HCT116 (cell line): ENCODE measurements around the gene C11orf42. TPM values are rescaled to one million over a fixed set of nuclear protein-coding genes. Genes with fewer than 3 reads are reported as not detected.

Experiments
- ATAC-seq: fragments of 200-7000 bp; cut with Tn5 transposase; 2 replicates; pipeline ENCODE4 v1.9.1; 2020; ENCODE audit warnings: mild to moderate bottlenecking, moderate library complexity
- Bru-seq: library from RNA; stranded (reverse); fragments of 400-500 nt; gene quantifications from one replicate; lab custom pipeline; 2021; lab: Mats Ljungman, UMichigan
- BruChase-seq, 2 experiments: library from RNA; stranded (reverse); fragments of 400-500 nt; gene quantifications; one replicate each; lab custom pipeline; 2021; lab: Mats Ljungman, UMichigan
- BruUV-seq: library from RNA; stranded (reverse); fragments of 400-500 nt; replicated peaks from 2 replicates; lab custom pipeline; 2021; lab: Mats Ljungman, UMichigan
- CTCF ChIA-PET: fragments of 300-600 bp; sonication (Branson Sonifier 250); formaldehyde crosslinking; loops from one replicate; lab custom pipeline; 2021; ENCODE audit warnings: antibody characterized with exemption; lab: Charles Lee
- POLR2A ChIA-PET: fragments of 300-600, 350-600 bp; sonication (Branson Sonifier 250); formaldehyde crosslinking; loops from one replicate; lab custom pipeline; 2021; ENCODE audit warnings: antibody characterized with exemption; lab: Charles Lee
- RAD21 ChIA-PET, 2 experiments: fragments of 300-600 bp; sonication (Branson Sonifier 250); formaldehyde crosslinking; loops; one replicate each; lab custom pipeline; 2023; ENCODE audit warnings: low total read pairs in 2 of 2; ENCODE audit not compliant: uncharacterized antibody in 2 of 2, unreplicated experiment in 2 of 2, low non-redundant PET in 1 of 2; lab: Charles Lee
- DNase-seq: peaks from one replicate; pipeline ENCODE4 v3.0.0-alpha.2; 2010; ENCODE audit warnings: low read depth, low spot score
- H2AFZ ChIP-seq: fragments of 200-600 bp; shearing (Covaris generic), sonication (generic); 2 replicates; pipeline ENCODE4 v1.6.1; 2017; ENCODE audit warnings: low read depth, mixed run types, mixed read lengths, antibody characterized with exemption, low read length; ENCODE audit not compliant: poor library complexity, severe bottlenecking
- H3K27ac ChIP-seq: 2 replicates; pipeline ENCODE4 v1.5.1; 2012; ENCODE audit warnings: low read depth, low read length
- H3K27me3 ChIP-seq: fragments of 200-600 bp; sonication (generic); 2 replicates; pipeline ENCODE4 v1.6.1; 2016; ENCODE audit warnings: mixed run types, low read length, mixed read lengths; ENCODE audit not compliant: insufficient read depth
- H3K36me3 ChIP-seq, 2 experiments: fragments of 200-500 bp in 1 of 2; fragments of 200-600 bp in 1 of 2; sonication (Bioruptor generic) in 1 of 2; sonication (generic) in 1 of 2; 2 replicates each; pipeline versions ENCODE4 v1.5.1 to v1.6.1; 2014 to 2016; ENCODE audit warnings: low read length in 2 of 2, inconsistent platforms in 1 of 2, mixed read lengths in 1 of 2, mixed run types in 1 of 2; ENCODE audit not compliant: insufficient read depth in 2 of 2, control insufficient read depth in 1 of 2
- H3K4me1 ChIP-seq, 2 experiments: fragments of 200-600 bp in 1 of 2; sonication (generic) in 1 of 2; 2 replicates each; pipeline versions ENCODE4 v1.5.1 to v1.6.1; 2012 to 2017; ENCODE audit warnings: low read length in 2 of 2, inconsistent platforms in 1 of 2, mild to moderate bottlenecking in 1 of 2, mixed read lengths in 1 of 2, mixed run types in 1 of 2, moderate library complexity in 1 of 2; ENCODE audit not compliant: insufficient read depth in 2 of 2, control insufficient read depth in 1 of 2
- H3K4me2 ChIP-seq: fragments of 200-600 bp; sonication (generic); 2 replicates; pipeline ENCODE4 v1.6.1; 2017; ENCODE audit warnings: mixed run types, low read length, mixed read lengths
- H3K4me3 ChIP-seq, 2 experiments: fragments of 200-600 bp in 1 of 2; sonication (generic) in 1 of 2; replicated peaks in 1 of 2; 2 replicates each; pipeline ENCODE4 v1.5.1; 2011 to 2016; ENCODE audit warnings: low read length in 2 of 2, control low read depth in 1 of 2, low read depth in 1 of 2, mild to moderate bottlenecking in 1 of 2, mixed read lengths in 1 of 2, mixed run types in 1 of 2
- H3K79me2 ChIP-seq: fragments of 200-600 bp; sonication (generic); 2 replicates; pipeline ENCODE4 v1.6.1; 2017; ENCODE audit warnings: mild to moderate bottlenecking, mixed run types, low read length, moderate library complexity, mixed read lengths; ENCODE audit not compliant: insufficient read depth
- H3K9ac ChIP-seq: fragments of 200-600 bp; sonication (generic); 2 replicates; pipeline ENCODE4 v1.6.1; 2016; ENCODE audit warnings: low read length, mixed read lengths
- H3K9me2 ChIP-seq: fragments of 200-600 bp; sonication (generic), shearing (Covaris generic); 2 replicates; pipeline ENCODE4 v1.6.1; 2017; ENCODE audit warnings: mixed run types, mild to moderate bottlenecking, moderate library complexity; ENCODE audit not compliant: insufficient read depth
- H3K9me3 ChIP-seq, 2 experiments: fragments of 200-500 bp in 1 of 2; fragments of 200-600 bp in 1 of 2; sonication (Bioruptor generic) in 1 of 2; sonication (generic) in 1 of 2; 2 replicates each; pipeline ENCODE4 v1.6.1; 2014 to 2017; ENCODE audit warnings: low read length in 2 of 2, mixed read lengths in 2 of 2, inconsistent platforms in 1 of 2, low read depth in 1 of 2, mild to moderate bottlenecking in 1 of 2, mixed run types in 1 of 2, moderate library complexity in 1 of 2; ENCODE audit not compliant: control insufficient read depth in 1 of 2, insufficient read depth in 1 of 2
- H4K20me1 ChIP-seq: fragments of 200-600 bp; sonication (generic), shearing (Covaris generic); 2 replicates; pipeline ENCODE4 v1.6.1; 2017; ENCODE audit warnings: mixed run types, mild to moderate bottlenecking, moderate library complexity; ENCODE audit not compliant: insufficient read depth
- CEBPB ChIP-seq: IDR thresholded peaks from 2 replicates; pipeline ENCODE4 v1.6.1; 2012; ENCODE audit warnings: low read depth
- CTCF ChIP-seq, 3 experiments: fragments of 200-600 bp in 1 of 3; sonication (generic) in 1 of 3; IDR thresholded peaks in 2 of 3; conservative IDR thresholded peaks in 1 of 3; 2 replicates each; pipeline ENCODE4 v1.5.1; 2012 to 2017; ENCODE audit warnings: low read depth in 2 of 3, low read length in 2 of 3, antibody characterized with exemption in 1 of 3, borderline replicate concordance in 1 of 3, control low read depth in 1 of 3, mild to moderate bottlenecking in 1 of 3, mixed read lengths in 1 of 3, mixed run types in 1 of 3, moderate library complexity in 1 of 3; ENCODE audit not compliant: insufficient read depth in 1 of 3
- FOSL1 ChIP-seq: IDR thresholded peaks from 2 replicates; pipeline ENCODE4 v1.6.1; 2012; ENCODE audit warnings: low read depth
- RAD21 ChIP-seq: IDR thresholded peaks from 2 replicates; pipeline ENCODE4 v1.6.1; 2012; ENCODE audit warnings: low read depth, mild to moderate bottlenecking
- SIN3A ChIP-seq: IDR thresholded peaks from 2 replicates; pipeline ENCODE4 v1.6.1; 2012; ENCODE audit warnings: low read depth
- TCF7L2 ChIP-seq: IDR thresholded peaks from 2 replicates; pipeline ENCODE4 v1.7.0; 2011; ENCODE audit warnings: borderline replicate concordance, inconsistent platforms; ENCODE audit not compliant: insufficient read depth, insufficient read length; ENCODE audit errors: extremely low read depth
- intact Hi-C: fragments of 100-400 bp; cut with micrococcal nuclease; formaldehyde crosslinking; loops from 2 replicates; pipeline ENCODE4 v1.10.0; 2022
- long read RNA-seq: library from polyadenylated mRNA; unstranded; transcript quantifications from one replicate; pipeline ENCODE4 v2.0.0, GENCODE V29; 2021; ENCODE audit not compliant: unreplicated experiment
- polyA plus RNA-seq: library from polyadenylated mRNA; unstranded; fragments of >200 nt; gene quantifications from 2 replicates; pipeline ENCODE4 v1.2.1, GENCODE V29; 2012; ENCODE audit warnings: missing spikeins
- total RNA-seq: library from RNA; stranded (reverse); gene quantifications from one replicate; pipeline ENCODE4 v1.2.1, GENCODE V29; 2021; ENCODE audit not compliant: unreplicated experiment

Gene C11orf42, protein sequence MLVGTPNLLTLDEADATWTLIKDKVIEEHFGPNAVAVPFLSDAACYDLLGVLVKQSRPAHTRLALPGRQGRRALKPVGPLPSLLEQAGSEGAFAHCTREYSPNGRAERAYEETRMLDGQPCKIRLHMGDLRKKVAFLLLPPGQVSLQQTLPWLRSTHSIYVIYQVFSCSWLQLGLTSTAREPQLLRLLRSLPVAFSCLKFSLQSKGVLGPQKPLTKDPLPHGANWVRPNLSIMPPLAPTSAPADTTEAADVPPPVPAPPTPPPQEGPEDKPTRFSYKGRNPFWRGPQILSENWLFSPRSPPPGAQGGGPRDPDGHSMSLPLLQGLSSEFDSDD
- not detected for total RNA-seq
- 0.10 and 0.25 TPM in 2 replicates for polyA plus RNA-seq
- Bru-seq, nascent RNA, result not detected
- not detected for BruChase-seq, experiment 1, labeled RNA remaining after a 6-hour chase
- not detected for BruChase-seq, experiment 2, labeled RNA remaining after a 2-hour chase
- long read RNA-seq, result 0 reads

DNA sequence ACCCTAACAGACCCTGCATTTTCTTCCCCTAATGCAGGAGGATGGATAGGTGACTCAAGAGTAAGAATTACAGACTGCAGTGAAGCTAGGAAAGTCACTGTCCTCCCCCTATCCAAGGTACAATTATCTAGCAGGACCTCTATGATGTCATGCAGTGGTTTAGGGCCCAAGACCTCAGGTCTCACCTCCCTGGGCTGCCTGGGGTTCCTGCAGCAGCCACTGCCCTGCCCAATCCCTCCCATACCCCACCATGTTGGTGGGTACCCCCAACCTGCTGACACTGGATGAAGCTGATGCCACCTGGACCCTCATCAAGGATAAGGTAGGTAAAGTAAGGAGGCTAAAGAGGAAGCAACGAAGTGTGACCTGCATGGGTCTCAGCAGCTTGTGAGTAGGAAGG lies at the start of gene C11orf42:
TSS of gene C11orf42 (plus strand) at position 192 of the 400 bp plus-strand sequence. CDS start at position 251, 59 bp downstream.
- POLR2A ChIA-PET, result no interaction called here
- Histone ChIP-seq H3K27ac (no peak within 1 kb of the TSS), H2AFZ (no peak within 1 kb of the TSS), H3K4me2 (no peak within 1 kb of the TSS), H3K9ac (no peak within 1 kb of the TSS), H3K4me3 (no peak within 1 kb of the TSS), H3K4me1 (no peaks in the 10 kb centered on the region), H3K9me3 (no peaks in the 10 kb centered on the region), H3K36me3 (no peaks in the 10 kb centered on the region; a peak in 2 of 4 replicates), H3K27me3 (no peaks in the 10 kb centered on the region), H4K20me1 (no peaks in the 10 kb centered on the region), H3K79me2 (no peaks in the 10 kb centered on the region), H3K9me2 (no peaks in the 10 kb centered on the region)
- RAD21 ChIA-PET, result no interaction called here
- CTCF ChIA-PET, result no interaction called here
- DNase-seq, result no peak
- BruUV-seq, result no TSS peak
- TF ChIP-seq TCF7L2, result no peak
- no peak for TF ChIP-seq RAD21
- TF ChIP-seq CEBPB, result no peak
- no peak for TF ChIP-seq FOSL1
- no peak for TF ChIP-seq CTCF (IDR thresholded peaks at IDR 0.05 in 2 of 3, conservative IDR thresholded peaks at IDR 0.05 in 1 of 3; ENCODE audit: borderline replicate concordance in 1 of 3, insufficient read depth in 1 of 3, low read depth in 2 of 3, low read length in 2 of 3)
- no peak for TF ChIP-seq SIN3A
- intact Hi-C loops, result no loop called here
- no peak for ATAC-seq
